ENCODE measurements around the gene ZFP28. TPM values are rescaled to one million over a fixed set of nuclear protein-coding genes. Genes with fewer than 3 reads are reported as not detected.

ZFP28 gene
- 10 to 100 TPM; 11.1 to 19.2 (median 12.8) TPM for polyA plus RNA-seq (ENCODE audit: insufficient read length in 4 of 4)

DNA sequence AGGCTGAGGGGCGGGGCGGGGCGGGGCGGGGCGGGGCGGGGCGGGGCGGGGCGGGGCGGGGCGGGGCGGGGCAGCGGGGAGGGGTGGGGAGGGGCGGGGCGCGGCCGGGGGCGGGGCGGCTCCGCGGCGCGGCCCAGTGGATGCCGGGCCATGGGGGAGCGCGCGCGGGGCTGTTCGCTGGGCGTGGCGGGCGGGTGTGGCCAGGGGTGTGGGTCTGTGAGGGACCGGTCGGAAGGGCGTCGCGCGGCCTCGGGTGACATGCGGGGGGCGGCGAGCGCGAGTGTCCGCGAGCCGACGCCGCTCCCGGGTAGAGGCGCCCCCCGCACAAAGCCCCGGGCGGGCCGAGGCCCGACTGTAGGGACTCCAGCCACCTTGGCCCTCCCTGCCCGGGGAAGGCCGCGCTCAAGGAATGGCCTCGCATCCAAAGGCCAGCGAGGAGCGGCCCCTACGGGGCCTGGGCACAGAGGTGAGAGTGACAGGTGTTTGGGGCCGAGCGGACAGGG lies at the start of gene ZFP28:
ZFP28 (plus strand) TSS at position 188 of the 503 bp plus-strand sequence; CDS start at position 259, 71 bp downstream.
- DNase-seq (ENCODE audit: low read depth in 4 of 4, low spot score in 2 of 4) = peak in 3 of 4 donors; percentile 15 to 56 (median 17)

DNA sequence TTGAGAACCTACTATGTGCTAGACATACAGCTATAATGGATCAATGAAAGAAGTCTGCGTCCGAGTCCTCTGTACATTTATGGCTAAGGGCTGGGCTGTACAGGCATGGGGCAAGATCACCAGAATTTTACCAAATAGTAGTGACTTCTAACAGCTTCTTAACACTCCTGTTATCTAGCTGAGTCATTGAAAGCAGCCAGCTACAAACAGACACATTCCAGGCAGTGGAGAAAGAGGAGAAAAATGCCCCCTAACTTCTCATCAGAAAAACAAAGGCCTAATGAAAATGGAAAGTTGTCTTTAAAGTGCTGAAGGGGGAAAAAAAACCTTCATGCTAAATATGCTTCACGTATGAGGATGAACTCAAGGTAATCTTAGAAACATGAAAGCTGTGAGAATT lies 47.3 kb upstream of the ZFP28 start:
- DNase-seq (ENCODE audit: low read depth in 4 of 4, low spot score in 2 of 4) = no peak

DNA sequence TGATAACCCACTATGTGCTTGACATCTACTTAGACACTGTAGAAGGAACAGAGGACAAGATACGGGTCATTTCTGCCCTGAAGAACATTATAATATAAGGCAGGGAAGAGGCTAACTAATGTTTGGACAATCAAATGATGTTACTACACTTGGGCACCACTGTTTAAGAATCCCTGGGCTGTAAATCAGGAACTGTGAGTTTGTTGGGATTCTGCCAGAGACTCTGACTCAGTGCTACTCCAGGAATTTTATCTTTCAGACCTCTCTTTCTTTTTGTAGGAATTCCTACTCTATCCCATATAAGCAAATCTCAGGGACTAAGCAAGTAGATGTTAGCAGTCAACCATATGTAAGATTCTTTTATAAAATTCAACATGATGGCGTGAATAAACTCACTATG lies 34.2 kb upstream of the ZFP28 start:
- DNase-seq (ENCODE audit: low read depth in 4 of 4, low spot score in 2 of 4) = no peak

DNA sequence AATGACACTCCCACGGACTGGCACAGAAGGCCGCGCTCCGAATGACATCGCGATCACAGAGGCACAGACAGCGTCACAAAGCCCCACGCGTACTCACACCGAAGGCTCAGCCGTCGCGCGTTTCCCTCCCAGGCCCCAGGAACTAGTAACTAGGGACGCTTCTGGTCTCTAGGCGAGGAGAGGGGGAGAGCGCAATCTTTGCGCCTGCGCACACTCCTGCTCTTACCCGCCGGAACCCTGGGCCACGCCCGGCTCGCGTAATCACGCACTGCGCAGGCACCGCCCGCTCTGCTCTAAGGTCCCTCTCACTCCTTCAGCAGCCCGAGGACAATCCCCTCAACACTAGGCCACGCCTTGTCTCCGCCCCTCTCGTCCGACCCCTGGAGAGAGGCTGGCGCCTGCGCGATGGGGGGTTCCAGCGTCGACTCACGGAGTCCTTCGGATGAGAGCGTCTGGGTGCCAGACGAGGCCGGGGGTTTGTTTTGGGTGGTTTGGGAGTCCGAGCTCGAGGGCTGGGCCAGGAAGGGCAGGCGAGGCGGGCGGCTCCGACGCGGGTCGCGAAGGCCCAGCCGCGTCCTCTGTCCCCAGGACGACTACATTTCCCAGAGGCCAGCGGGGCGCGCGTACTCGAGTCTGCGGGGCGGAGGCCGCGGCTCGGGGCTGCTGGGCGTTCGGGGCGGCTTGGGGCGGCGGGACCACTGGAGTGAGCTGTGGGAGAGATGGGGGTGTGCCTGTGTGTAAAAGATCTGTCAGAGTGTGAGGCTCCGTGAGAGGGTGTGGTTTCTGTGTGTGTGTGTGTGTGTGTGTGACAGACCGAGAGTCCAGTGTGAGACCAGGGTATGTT lies 31.1 kb upstream of the ZFP28 start, which contains the start of gene ZNF471:
ZNF471 (plus strand) TSS at position 410 of the 844 bp plus-strand sequence. CDS start 3,717 bp downstream, outside the sequence.
- peak; percentile 91 to 98 (median 97) for DNase-seq (ENCODE audit: low read depth in 4 of 4, low spot score in 2 of 4)

DNA sequence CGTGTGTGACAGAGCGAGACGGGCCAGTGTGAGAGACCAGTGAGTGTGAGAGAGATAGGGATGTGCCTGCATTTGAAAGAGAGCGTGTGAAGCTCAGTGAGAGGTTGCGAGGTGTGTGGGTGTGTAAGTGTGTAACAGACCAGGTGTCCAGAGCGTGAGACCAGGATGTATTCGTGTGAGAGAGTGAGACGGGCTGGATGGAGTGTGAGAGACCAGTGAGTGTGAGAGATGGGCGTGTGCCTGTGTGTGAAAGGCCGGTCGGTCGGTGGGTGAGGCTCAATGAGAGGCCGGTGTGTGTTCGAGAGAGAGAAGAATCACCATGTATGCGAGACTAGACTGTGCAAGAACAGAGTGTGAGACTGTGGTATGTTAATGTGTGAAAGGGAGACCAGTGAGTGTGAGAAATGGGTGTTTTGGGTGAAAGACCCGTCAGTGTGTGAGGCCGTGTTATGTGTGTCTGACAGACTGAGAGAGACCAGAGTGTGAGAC lies 30.4 kb upstream of the ZFP28 start:
- DNase-seq (ENCODE audit: low read depth in 4 of 4, low spot score in 2 of 4) = peak in 1 of 4 donors; percentile 58

DNA sequence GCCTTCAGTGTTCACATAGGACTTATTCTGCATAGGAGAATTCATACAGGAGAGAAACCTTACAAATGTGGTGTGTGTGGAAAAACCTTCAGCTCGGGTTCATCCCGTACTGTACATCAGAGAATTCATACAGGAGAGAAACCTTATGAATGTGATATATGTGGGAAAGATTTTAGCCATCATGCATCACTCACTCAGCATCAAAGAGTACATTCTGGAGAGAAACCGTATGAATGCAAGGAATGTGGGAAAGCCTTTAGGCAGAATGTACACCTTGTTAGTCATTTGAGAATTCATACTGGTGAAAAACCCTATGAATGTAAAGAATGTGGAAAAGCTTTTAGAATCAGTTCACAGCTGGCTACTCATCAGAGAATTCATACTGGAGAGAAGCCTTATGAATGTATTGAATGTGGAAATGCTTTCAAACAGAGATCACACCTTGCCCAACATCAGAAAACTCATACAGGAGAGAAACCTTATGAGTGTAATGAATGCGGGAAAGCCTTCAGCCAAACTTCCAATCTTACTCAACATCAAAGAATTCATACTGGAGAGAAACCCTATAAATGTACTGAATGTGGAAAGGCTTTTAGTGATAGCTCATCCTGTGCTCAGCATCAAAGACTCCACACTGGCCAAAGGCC lies 13.4 kb upstream of the ZFP28 start:
- no peak for DNase-seq (ENCODE audit: low read depth in 4 of 4, low spot score in 2 of 4)

DNA sequence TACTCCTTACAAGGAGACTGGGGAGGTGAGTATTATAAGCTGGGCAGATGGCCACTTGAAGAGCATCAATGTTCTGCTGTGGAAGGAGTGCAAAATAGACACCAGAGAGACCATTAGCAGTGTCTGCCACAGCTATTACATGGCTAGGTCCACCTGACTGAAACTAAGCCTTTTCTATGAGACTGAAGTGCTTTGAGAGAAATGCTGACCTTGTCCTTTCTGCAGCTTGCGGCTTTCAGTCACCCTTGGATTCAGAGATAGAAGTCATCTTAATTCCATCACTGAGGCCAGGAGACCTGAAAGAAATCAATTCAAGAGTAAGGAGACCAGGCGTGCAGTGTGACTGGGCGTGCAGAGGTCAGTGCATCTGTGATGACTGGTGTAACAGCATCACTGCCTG lies 1.3 kb upstream of the ZFP28 start:
- DNase-seq (ENCODE audit: low read depth in 4 of 4, low spot score in 2 of 4) = no peak

DNA sequence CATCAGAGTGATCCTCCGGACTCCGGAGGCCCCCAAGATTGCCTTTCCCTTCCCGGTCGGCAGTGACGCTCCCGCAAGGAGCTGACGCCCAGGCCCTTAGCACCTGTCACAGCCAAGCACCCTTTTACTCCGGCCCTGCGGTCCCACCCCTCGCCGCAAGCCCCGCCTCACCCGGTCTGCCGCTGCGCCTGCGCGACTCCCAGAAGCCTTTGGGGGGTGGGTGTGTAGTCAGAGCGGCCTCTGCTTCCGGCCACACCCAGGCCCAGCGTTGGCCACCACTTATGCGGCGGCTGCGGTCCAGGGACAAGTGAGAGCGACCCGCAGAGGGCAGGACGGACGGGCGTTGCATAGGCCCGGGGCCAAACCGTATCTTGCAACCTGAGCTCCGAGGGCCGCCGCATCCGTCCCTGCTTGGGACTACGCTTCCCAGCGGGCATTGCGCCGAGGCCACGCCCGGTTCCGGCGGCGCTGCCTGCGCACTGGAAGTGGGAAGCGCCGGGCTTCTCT lies 441 bp upstream of the ZFP28 start:
- peak; percentile 79 to 87 (median 80) for DNase-seq (ENCODE audit: low read depth in 4 of 4, low spot score in 2 of 4)

DNA sequence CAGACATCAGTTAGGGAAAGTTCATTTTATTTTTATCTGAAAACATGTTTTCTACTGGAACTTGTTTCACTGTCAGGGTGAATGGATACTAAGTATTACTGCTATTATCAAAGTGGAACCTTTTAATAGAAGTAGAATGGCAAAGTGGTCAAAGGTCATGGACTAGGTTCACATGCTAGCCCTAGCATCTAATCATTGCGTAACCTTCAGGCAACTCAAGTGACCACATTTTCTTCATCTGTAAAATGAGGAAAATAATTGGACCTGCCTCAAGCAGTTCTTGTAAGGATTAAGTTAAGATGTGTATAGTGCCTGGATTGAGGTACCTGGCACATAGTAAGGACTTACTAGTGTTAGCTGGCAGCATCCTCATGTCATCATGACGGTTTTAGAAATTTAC lies 5.0 kb downstream of the ZFP28 start:
- DNase-seq (ENCODE audit: low read depth in 4 of 4, low spot score in 2 of 4) = no peak

DNA sequence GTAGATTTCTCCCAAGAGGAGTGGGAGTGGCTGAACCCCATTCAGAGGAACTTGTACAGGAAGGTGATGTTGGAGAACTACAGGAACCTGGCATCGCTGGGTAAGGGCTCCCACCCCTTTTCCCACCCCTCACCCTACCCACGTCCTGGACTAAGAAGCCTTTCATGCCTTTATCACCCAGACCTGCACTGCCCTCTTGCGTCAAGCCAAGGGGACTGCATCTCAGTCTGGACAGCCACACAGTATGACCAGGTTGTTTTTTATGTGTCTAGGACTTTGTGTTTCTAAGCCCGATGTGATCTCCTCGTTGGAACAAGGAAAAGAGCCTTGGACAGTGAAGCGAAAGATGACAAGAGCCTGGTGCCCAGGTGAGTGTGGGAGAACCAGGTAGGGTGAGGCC lies 8.8 kb downstream of the ZFP28 start:
- DNase-seq (ENCODE audit: low read depth in 4 of 4, low spot score in 2 of 4) = no peak

DNA sequence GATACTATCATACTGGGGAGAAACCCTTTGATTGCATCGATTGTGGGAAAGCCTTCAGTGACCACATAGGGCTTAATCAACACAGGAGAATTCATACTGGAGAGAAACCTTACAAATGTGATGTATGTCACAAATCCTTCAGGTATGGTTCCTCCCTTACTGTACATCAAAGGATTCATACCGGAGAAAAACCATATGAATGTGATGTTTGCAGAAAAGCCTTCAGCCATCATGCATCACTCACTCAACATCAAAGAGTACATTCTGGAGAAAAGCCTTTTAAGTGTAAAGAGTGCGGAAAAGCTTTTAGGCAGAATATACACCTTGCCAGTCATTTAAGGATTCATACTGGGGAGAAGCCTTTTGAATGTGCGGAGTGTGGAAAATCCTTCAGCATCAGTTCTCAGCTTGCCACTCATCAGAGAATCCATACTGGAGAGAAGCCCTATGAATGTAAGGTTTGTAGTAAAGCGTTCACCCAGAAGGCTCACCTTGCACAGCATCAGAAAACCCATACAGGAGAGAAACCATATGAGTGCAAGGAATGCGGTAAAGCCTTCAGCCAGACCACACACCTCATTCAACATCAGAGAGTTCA lies 15.6 kb downstream of the ZFP28 start:
- no peak for DNase-seq (ENCODE audit: low read depth in 4 of 4, low spot score in 2 of 4)

DNA sequence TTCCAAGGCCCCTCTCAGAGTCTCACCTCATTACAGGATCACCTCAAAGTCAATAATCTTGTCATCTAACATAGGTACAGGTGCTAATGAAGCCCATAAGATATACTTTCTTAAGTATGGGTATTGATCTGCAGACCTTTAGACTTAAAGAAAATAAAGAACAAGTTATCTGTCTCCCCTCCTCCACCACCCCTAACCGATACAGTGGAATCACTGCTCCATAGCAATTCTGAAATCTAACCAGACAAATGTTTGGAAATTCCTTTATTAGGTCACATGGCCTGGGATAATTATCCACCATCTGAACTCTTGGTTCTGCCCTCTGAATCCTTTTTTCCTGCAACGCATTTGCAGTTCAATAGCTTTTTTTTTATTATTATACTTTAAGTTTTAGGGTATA lies 24.0 kb downstream of the ZFP28 start:
- DNase-seq (ENCODE audit: low read depth in 4 of 4, low spot score in 2 of 4) = no peak

DNA sequence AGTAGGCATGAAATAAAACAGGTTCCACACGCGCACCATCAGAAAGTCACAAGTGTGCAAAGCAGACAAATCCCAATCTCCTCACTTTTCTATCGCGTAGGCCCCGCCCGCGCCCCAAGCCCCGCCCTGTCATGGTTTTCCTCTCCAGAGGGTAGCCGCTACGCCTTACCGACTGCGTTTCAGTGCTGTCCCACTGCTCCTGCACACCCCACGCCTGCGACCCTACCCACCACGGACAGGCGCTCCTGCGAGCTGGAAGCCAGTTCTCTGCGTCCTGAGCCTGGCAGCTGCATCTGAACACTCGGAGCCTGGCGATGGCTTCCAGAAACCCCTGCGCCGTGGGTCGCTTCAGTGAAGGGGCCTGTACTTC lies 28.1 kb downstream of the ZFP28 start:
- peak in 1 of 4 donors; percentile 50 for DNase-seq (ENCODE audit: low read depth in 4 of 4, low spot score in 2 of 4)

DNA sequence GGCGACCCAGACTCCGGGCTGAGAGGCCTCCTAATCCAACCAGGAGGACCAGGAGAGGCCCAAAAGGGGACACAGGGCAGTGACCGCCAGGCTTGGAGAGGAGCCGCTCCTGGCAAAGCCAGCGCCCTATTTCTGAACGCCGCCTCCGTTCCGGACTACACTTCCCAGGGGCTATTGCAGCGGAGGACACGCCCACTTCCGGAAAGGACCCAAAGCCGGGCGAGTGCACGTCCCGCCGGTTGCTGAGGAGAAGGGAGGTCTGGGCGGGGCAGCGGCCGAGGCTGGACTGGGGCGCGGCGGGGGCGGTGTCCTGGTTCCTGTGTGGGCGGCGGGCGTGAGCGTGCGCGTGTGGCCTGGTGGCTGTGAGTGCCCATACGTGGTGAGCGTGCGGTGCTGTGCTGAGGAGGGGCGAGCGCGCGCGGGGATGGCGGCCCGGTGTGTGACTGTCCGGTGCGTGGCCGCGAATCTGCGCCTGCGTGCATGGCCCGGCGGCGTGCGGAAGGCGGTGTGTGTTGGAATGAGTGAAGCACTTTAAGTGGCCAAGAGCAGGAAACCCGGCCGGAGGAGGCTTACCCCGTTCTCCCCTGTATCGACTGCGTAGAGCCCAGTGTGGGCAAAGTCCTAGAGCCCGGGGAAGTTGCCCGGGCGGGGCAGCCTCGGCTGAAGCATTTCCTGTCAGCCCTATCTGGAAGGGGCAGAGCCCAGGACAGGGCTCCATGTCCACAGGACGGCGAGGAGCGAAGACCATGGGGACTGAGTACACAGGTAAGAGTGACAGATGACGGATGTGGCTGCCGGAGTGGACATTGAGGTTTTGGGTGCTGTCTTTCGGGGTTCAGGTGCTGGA lies 28.7 kb downstream of the ZFP28 start, which contains the start of gene ZNF470:
ZNF470 (plus strand) TSS at position 195 of the 847 bp plus-strand sequence. CDS start 2,844 bp downstream, outside the sequence.
- DNase-seq (ENCODE audit: low read depth in 4 of 4, low spot score in 2 of 4) = peak; percentile 63 to 91 (median 79)

DNA sequence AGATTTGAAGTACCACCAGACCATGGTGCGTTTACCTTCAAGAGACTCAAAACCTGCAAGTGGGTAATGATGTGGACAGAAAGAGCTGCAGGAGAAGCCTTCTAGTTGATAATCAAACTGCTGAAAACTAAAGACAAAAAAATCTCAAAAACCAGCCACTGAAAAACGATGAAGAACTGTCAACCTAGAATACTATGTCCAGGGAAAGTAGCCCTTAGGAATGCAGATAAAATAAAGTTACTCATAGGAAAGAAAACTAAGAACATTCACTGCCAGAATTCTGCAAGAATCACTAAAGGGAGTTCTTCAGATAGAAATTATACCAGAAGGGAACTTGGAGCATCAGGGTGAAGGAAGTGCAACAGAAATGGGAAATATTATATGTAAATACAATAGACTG lies 33.8 kb downstream of the ZFP28 start:
- DNase-seq (ENCODE audit: low read depth in 4 of 4, low spot score in 2 of 4) = no peak

DNA sequence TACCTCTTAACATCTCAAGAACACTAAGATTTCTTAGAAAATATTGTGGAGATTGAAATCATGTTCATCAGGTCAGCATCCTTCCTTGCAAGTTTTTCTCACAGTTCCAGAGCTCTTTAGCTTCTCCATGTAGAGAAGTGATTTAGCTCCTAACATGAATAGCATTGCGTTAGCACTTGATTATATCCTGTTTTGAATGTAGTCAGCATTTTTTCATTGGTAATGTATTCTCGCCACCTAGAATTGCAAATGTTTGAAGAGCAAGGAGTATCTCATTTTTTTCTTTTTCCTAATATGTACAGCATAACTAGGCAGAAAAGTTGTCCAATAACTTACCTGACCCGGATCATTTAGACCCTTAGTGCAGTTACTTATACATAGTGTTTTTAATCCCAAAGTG lies 35.2 kb downstream of the ZFP28 start:
- no peak for DNase-seq (ENCODE audit: low read depth in 4 of 4, low spot score in 2 of 4)

DNA sequence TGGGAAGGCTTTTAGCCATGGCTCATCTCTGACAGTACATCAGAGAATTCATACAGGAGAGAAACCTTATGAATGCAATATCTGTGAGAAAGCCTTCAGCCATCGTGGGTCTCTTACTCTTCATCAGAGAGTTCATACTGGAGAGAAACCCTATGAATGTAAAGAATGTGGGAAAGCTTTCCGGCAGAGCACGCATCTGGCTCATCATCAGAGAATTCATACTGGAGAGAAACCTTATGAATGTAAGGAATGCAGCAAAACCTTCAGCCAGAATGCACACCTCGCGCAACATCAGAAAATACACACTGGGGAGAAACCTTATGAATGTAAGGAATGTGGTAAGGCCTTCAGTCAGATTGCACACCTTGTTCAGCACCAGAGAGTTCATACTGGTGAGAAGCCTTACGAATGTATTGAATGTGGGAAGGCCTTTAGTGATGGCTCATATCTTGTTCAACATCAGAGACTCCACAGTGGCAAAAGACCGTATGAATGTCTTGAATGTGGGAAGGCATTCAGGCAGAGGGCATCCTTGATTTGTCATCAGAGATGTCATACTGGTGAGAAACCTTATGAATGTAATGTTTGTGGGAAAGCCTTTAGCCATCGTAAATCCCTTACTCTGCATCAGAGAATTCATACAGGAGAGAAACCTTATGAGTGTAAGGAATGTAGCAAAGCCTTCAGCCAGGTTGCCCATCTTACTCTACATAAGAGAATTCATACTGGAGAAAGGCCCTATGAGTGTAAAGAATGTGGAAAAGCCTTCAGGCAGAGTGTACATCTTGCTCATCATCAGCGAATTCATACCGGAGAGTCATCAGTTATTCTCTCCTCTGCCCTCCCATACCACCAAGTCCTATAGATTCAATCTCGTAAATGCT lies 39.2 kb downstream of the ZFP28 start:
- DNase-seq (ENCODE audit: low read depth in 4 of 4, low spot score in 2 of 4) = no peak

DNA sequence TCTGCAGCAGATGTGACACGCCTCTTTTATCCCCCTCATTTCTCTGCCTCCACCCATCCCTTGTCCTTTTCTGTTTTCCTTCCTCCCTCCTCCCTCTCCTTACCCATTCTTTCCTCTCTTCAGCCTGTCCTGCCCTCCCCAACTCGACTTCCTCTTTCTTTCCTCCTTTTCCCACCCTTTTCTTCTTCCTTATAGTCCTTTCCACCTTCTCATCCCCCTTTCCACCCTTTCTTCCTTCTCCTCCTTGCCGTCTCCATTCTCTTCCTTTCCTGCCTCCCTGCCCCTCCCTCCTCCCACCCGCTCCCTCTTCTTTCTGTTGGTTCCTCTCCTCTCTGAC lies 55.7 kb downstream of the ZFP28 start:
- DNase-seq (ENCODE audit: low read depth in 4 of 4, low spot score in 2 of 4) = no peak

All from left renal cortex interstitium (tissue), 4 donors.